HG02981 (cell line): Measurements from ENCODE around the gene WDR18.
"Not testable (repeated sequence)": the region's sequence is repeated elsewhere in the genome, so short reads cannot be mapped to it uniquely, and the experiment has no call there.

Experiments used
- ATAC-seq: cut with Tn5 transposase; IDR thresholded peaks from one replicate; pipeline ENCODE4 v1.9.1; 2021; ENCODE audit warnings: mild to moderate bottlenecking, moderate library complexity; ENCODE audit not compliant: unreplicated experiment

WDR18 gene

DNA sequence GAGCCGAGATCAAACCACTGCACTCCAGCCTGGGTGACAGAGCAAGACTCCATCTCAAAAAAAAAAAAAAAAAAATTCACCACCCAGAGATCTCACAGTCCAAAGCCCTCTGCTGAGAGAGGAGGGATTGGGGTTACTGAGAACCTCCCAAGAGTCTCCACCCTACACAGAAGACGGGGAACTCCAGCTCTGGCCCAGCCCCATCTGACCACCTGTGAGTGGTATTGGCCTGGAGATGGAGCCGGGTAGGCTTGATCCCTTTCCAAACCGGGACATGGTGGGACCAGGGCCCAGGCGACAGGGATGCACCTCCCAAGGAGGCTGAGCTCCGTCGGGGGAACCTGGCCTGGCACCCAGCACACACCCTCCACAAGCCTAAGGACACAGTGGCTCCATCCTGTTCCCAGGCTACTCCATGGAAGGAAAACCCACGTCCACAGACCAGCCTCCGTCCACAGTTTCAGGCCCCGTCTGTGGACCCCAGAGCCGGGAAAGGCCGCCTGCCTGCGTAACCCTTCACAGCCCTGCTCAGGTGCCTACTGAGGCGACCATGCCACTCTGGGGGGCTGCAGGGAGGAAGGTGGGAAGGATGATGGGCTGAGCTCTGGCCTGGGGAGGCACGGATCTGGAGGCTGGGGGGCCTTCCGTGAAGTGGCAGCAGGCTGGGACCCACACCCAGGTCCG is 34.9 kb downstream of the WDR18 start:
- ATAC-seq = no peak

DNA sequence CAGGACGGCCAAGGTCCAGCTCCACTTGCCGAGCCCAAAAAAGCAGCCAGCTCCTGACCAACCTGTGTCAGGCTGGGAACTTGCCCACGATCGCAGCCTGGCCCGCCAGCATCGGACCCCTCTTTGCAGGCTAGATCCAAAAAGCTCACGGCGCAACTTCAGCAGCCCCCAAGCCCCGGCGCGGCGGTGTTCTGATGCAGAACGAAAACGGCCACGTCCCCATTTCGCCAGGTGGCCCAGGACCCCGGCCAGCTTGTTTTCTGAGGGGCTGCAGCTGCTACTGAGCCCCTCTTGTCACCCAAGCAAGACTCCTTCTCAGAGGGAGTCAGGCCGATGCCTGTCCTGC is 35.4 kb downstream of the WDR18 start:
- no peak for ATAC-seq

DNA sequence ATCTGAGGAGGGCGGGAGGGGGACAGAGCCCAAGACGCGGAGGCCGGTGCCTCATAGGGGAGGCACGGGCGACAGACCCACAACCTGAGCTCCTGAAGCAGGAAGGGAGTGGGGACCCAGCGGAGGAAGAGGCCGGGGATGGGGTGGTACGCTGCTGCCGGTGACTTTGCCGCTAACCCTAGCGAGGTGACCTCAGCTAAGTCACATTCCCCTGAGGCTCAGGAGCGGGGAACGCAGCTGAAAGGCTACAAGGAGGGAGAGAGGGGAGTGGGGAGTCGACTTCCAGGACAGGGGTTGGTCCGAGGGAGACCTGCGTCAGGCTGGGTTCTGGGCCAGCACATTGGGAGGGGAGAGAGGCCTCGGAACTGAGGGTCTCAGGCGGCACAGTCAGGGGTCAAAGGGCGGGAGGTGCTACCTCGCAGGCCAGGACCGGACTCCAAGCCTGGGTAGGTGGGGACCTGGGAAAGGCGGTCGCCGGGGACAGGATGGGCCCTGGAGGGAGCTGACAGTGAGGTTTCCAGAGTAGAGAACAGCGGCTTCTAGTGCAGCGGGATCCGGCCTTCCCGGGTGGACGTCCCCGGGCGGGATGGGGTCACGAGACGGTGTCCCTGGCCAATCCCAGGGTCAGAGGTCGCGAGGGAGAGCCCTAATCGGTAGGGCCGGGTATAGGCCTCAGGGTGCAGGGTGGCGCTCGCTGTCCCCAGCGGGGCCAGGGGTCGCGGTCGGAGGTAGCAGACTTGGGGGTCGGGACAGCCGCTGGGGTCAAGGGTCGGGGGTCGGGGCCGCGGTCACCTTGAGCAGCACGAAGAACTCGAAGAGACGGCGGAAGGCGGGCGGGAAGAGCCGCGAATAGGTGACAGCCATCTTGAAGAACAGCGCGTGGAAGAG is 36.1 kb downstream of the WDR18 start:
- no peak for ATAC-seq

DNA sequence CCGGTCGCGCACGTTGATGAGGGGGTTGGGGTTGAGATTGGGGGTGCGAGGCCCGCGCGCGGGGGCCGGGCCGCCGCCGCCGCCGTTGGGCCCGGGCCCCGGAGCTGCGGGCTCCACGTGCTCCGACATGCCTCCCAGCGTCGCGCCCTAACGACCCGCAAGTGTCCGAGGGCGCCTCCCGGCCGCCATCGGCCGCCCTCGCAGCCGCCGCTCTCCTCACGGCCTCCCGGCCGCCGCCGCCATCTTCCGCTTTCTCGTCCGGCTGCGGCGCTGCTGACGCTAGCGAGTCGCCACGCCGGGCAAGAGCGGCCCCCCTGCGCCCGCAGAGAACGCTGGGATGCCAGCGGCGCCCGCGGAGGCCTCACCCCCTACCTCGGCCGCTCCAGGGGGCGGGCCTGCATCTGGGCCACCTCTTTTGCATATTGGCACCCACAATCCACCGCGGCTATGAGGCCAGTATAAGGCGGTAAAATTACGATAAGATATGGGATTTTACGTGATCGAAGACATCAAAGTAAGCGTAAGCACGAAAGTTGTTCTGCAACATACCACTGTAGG is 36.8 kb downstream of the WDR18 start, which contains the start of gene TMEM259:
Gene TMEM259, minus strand, starts transcription at position 256 of the 558 bp plus-strand sequence. Its CDS starts 127 bp downstream, at position 129.
- peak; percentile 82 for ATAC-seq

DNA sequence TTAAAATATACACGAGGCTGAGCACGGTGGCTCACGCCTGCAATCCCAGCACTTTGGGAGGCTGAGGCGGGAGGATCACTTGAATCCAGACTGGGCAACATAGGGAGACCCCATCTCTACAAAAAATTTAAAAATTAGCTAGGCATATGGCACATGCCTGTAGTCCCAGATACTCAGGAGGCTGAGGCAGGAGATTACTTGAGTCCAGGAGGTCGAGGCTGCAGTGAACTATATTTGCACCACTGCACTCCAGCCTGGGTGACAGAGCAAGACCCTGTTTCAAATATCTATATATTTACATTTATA is 39.7 kb downstream of the WDR18 start:
- not testable (repeated sequence) for ATAC-seq

DNA sequence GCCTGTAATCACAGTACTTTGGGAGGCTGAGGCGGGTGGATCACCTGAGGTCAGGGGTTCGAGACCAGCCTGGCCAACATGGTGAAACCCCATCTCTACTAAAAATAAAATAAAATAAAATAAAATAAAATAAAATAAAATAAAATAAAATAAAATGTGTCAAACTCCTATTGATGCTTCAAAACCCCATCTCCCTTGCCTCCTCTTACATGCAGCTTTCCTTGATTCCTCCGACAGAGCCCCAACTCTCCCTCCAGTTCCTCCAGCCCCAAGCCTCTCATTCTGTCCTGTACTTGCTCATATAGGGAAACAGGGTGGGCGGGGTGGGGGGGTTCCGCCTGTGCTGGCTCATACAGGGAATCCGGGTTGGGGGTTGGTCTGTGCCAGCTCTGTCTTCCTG is 40.9 kb downstream of the WDR18 start:
- ATAC-seq = not testable (repeated sequence)

DNA sequence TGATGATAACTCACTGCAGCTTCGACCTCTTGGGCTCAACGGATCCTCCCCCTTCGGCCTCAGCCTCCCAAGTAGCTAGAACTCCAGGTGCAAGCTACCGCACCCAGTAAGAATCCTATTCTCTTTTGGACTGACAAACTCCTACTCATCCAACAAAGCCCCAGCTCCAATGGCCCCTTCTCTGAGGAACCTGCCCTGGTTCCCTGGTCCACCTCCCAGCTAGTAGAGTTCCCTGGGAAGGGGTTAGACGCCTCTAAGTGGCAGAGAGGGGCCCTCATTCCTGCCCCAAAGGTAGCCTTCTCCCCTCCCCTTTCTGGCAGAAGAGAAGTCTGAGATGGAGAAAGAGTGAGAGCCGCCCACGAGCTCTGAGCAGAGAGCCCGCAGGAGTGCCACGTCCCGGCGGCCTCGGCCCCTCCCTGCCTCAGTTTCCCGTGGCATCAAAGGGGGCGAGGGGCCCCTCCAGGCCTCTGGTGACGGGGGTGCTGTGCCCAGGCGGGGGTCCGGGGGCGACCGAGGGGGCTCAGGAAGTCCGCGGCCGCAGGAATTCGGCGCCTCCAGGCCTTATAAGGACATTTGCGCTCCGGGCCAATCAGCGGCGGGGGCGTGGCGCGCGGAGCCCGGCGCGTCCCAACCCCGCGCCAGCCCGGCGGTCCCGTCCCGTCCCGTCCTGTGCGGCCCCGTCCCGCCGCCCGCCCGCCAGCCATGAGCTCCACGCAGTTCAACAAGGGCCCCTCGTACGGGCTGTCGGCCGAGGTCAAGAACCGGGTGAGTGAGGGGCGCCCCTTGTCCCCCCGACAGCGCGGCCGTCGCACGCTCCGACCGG is 42.0 kb downstream of the WDR18 start, which contains the start of gene CNN2:
Gene CNN2, plus strand, starts transcription at position 649 of the 823 bp plus-strand sequence. Its CDS starts 54 bp downstream, at position 703.
- ATAC-seq = peak; percentile 48

DNA sequence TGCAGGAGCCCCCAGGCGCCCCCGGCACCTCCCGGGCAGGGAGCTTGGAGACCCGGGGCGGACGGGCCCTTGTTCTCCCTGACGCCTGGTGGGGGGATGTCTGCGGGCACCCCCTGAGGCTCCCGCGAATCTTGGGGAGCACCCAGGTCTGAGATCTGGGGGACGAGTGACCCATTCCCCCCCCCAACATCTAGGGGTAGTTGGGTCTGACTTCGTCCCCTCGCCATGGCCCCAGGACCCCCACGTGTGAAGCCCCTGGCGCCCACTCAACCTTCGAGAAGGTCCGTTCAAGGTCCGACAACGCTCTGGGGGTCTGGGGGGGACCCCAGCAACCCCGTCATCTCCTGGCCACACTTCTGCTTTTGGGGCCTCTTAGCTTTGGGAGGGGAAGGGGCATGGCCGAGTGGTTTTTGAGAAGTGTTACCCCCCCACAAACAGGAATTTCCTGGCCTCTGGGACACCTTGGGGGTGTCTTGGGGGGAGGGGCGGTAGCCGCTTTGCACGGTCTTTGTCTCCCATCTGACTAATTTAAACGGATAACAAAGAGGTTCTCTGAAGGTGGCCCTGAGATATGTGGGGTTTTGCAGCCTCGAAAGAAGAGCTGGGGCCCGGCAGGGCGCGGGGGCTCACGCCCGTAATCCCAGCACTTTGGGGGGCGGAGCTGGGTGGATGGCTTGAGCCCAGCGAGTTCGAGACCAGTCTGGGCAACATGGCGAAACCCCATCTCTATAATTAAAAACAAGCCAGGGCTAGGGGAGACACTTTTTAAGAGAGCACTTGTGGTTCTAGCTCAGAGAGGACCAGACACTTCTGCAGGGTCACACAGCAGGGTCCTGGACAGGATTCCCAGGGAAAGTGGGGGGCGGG is 42.9 kb downstream of the WDR18 start:
- peak; percentile 15 for ATAC-seq

DNA sequence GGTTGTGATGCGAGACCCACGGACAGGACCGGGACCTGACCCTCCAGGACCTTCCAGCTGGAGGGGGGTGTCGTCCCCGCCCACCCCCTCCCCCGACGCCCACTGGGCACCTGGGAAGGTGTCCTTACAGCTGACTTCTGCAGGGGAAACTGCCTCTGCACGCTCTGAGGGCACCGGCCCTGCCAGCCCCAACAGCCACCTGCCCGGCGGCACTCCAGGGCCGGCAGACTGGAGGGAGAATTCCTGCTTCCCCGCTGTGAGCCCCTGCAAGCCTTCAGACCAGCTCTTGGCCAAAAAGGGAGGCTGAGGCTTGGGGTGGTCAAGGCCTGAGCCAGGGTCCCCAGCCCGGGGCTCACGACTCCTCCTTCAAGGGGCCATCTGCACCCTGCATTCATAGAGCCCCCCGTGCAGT is 43.5 kb downstream of the WDR18 start:
- ATAC-seq = no peak

DNA sequence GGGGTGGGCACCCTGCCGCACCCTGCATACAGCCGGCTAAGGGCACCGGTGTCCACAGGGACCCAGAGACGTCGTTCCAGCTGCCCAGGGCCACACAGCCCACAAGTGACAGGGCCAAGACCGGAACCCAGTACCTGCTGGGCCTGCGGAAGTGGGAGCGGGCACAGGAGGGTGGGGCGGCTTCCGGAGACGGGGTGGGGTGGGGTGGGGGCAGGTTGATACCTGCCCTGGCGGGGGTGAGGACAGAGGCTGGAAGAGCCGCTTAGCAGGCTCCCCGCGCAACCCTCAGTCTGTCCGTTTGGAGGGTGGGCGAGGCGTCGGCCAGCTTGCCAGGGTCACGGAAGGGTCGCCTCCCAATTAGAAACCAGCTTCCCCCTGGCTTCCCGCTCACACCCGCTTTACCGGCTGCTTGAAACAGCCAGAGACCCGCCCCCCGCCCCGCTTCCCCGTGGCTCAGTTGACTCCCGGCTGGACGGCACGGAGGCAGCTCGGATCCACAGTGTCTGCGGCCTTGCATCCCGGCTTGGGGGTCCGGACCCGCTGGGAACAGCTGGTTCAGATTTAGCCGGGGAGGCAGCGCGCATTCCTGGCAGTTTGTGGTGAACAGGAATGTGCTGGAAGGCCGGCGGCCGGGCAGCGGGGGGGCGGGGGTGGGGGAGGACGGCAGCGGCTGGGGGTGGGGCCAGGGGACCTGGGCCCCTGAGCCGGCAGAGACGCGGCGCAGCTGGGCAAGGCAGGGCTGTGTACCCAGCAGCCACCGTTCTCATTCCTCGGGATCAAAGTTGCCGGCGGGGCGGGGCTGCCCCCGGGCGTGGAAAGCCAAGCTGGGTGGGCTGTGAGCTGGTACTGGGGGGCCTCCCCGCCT is 44.1 kb downstream of the WDR18 start:
- no peak for ATAC-seq

DNA sequence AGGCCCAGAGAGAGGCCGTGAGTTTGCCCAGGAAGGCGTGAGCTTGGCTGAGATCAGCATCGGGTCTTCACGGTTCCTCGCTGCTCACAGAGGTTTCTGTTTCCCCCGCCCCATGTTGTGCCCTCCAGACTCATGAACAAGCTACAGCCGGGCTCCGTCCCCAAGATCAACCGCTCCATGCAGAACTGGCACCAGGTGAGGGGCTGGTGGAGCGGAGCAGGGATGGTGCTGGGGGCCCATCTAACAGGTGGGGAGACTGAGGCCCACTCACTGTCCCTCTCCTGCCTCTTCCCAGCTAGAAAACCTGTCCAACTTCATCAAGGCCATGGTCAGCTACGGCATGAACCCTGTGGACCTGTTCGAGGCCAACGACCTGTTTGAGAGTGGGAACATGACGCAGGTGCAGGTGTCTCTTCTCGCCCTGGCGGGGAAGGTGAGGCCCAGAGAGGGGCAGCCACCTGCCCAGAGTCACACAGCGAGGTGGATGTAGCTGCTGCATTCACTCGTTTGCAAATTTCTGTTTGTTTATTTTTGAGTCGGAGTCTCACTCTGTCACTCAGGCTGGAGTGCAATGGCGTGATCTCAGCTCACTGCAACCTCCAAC is 48.2 kb downstream of the WDR18 start:
- no peak for ATAC-seq

DNA sequence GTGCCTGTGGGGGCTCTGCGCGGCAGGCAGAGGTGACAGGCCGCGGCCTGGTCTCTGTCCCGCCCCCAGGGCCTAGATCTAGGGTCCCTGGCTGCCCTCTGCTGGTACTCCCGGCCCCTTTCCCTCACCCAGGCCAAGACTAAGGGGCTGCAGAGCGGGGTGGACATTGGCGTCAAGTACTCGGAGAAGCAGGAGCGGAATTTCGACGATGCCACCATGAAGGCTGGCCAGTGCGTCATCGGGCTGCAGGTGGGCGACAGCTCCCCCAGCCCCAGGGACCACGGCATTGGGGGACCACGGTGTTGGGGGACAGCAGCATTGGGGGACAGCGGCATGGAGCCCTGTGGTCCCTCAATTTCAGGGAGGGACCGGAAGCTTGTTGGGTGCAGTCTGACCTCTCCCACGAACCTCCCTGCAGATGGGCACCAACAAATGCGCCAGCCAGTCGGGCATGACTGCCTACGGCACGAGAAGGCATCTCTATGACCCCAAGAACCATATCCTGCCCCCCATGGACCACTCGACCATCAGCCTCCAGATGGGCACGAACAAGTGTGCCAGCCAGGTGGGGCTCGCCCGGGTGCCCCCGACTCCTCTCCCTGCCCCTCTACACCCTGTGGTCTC is 52.0 kb downstream of the WDR18 start:
- no peak for ATAC-seq

DNA sequence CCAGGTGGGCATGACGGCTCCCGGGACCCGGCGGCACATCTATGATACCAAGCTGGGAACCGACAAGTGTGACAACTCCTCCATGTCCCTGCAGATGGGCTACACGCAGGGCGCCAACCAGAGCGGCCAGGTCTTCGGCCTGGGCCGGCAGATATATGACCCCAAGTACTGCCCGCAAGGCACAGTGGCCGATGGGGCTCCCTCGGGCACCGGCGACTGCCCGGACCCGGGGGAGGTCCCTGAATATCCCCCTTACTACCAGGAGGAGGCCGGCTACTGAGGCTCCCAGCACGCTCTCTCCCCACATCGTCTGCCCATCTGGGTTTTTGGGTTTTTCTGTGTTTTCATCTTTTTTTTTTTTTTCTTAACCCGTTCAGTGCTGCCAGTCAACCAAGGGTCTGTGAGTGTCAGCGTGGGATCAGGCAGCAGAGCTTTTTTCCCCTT is 53.5 kb downstream of the WDR18 start:
- no peak for ATAC-seq

DNA sequence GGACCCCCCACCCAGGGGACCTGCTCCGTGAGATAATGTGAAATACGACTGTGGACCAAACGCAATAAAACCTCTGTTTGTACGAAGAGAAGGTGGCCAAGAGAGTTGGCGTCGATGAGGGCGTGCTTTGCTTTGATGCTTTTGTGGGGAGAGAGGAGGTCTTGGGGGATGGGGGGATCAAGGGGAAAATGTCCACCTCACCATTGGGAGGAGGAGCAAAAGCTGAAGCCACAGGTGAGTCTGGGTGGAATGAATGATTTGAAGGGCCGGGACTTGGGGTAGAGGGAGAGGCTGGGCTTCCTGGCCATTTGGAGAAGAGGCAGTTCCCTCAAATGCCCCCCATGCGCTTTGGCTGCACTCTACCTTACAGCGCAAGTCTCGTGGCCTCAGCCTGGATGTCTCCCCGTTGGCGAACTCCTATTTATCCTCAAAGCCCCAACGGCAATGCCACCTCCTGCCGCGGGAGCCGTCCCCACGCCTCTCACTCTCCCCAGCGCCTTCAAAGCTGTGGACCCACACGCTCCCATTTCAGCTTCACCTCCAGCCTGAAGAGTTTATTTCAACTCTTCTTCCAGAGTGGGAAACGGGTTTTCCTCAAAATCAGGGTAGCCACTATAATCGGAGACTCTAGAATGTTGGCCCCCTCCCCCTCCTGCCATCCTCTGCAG is 55.0 kb downstream of the WDR18 start:
- no peak for ATAC-seq

DNA sequence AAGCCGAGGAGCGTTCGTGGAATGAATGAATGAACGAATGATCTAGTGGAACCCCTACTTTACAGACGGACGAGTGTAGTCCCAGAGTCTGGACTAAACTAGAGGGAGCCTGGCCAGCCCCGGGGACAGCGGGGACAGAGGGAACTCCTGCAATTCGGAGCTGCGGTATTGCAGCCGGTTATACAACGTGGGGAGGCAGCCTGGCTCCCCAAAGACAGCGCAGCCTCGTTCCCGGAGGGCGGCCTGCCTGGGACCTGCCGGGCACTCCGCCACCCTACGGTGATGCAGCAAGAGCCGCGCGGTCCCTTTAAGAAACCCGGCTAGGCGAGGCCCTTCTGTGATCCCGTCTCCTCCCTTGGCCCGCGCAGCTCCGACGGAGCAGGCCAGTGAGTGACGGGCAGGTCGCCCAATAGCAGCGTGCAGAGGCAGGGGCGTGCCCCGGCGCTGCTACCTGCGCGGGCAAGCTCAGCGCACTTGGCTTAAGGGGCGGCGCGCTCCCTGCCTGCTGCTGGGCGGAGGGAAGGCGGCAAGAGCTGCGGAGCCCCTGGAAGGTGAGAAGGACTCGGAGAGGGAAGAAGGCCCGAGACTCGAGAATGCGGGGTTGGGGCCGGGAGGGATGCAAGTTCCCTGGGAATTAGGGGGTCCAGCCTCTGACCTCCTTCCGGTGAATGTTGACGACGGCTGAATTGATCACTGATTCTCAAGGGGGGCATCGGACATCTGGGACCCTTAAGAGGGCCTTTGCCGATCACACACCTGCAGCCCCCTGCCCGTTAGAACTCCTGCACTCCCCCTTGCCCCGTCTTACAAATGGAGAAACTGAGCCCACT is 55.7 kb downstream of the WDR18 start, which contains the start of gene ABCA7:
Gene ABCA7, plus strand, starts transcription at position 462 of the 830 bp plus-strand sequence. CDS start 1,255 bp downstream, outside the sequence.
- ATAC-seq = peak; percentile 69

DNA sequence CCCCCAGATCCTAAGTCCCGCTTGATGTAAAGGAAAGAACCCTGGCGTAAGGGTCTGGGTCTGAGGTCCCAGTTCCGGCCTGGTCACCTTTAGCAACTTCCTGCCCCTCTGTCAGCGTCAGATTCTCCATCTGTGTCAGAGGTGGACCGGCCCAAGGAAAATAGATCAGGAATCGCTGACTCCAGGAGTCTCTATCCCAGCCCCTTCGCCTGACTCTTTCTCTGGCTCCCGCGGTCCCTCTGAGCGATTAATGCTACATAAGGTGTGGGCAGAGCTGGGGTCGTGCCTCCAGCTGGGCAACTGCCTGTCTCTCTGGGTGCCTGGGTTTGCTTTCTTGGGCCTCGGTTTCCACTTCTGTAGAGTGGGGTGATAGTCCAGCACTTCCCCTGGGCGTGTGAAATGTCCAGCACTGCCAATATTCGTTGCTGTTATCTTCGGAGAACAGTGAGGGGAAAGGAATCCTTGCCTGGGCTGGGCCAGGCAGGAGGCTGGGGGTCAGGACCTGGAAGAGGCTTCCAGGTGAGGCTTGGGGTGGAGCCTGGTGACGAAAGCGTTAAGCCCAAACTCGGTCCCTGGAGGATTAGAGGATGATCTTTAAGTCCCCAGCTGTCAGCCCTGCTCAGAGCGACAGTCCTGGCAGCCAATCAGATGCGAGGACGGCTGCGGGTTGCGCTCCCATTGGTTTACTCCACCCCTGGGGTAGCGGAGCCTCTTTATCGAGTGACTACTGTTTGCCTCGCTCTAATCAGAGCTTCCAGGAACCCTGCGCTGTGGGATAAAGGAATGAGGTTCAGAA is 56.5 kb downstream of the WDR18 start:
- peak; percentile 30 for ATAC-seq
